Endothelial cell of umbilical vein (primary cell): ENCODE data around the gene MANBA. TPM values are rescaled to one million over a fixed set of nuclear protein-coding genes. Genes with fewer than 3 reads are reported as not detected.

Experiments used
- BruUV-seq: library from RNA; stranded (reverse); fragments of 400-500 nt; replicated peaks from 2 replicates; lab custom pipeline; 2021; lab: Mats Ljungman, UMichigan
- CTCF ChIA-PET: fragments of 300-600, 350-600 bp; sonication (Branson Sonifier 250); formaldehyde crosslinking; loops from one replicate; lab custom pipeline; 2021; ENCODE audit warnings: antibody characterized with exemption, inconsistent platforms; lab: Charles Lee
- POLR2A ChIA-PET: fragments of 300-600, 350-600 bp; sonication (Branson Sonifier 250); formaldehyde crosslinking; loops from one replicate; lab custom pipeline; 2021; ENCODE audit warnings: antibody characterized with exemption, inconsistent platforms; lab: Charles Lee
- DNase-seq: peaks from one replicate; pipeline ENCODE4 v3.0.0-alpha.2; 2011; ENCODE audit warnings: low read depth, low spot score
- FAIRE-seq: peaks from 2 replicates; lab custom pipeline; 2011; peaks lifted over from hg19 to GRCh38; lab: Jason Lieb, UNC
- H2AFZ ChIP-seq: 2 replicates; pipeline ENCODE4 v1.6.0; 2012; ENCODE audit warnings: low read depth, low read length, control low read depth, inconsistent platforms
- H3K27ac ChIP-seq: 2 replicates; pipeline ENCODE4 v1.5.1; 2011; ENCODE audit warnings: low read depth, mild to moderate bottlenecking, control low read depth, low read length, moderate library complexity; ENCODE audit not compliant: insufficient read depth
- H3K27me3 ChIP-seq, 2 experiments: 2 replicates each; pipeline versions ENCODE4 v1.6.0 to v1.6.1; 2011; ENCODE audit warnings: low read length in 2 of 2, mixed read lengths in 1 of 2; ENCODE audit not compliant: control insufficient read depth in 2 of 2, insufficient read depth in 2 of 2
- H3K36me3 ChIP-seq, 2 experiments: 2 replicates in 1 of 2; 3 replicates in 1 of 2; pipeline ENCODE4 v1.5.1; 2011; ENCODE audit warnings: low read length in 2 of 2, mild to moderate bottlenecking in 1 of 2, moderate library complexity in 1 of 2; ENCODE audit not compliant: control insufficient read depth in 2 of 2, insufficient read depth in 2 of 2; ENCODE audit errors: extremely low read depth in 1 of 2
- H3K4me1 ChIP-seq: 3 replicates; pipeline ENCODE4 v1.5.1; 2011; ENCODE audit warnings: mild to moderate bottlenecking, low read length; ENCODE audit not compliant: control insufficient read depth, insufficient read depth; ENCODE audit errors: extremely low read depth
- H3K4me2 ChIP-seq: 2 replicates; pipeline ENCODE4 v1.6.1; 2011; ENCODE audit warnings: low read length, control low read depth, mixed read lengths; ENCODE audit not compliant: insufficient read depth
- H3K4me3 ChIP-seq, 3 experiments: fragments of 200-600 bp in 1 of 3; sonication (generic), shearing (Covaris generic) in 1 of 3; replicated peaks in 1 of 3; 2 replicates each; pipeline ENCODE4 v1.5.1; 2011 to 2016; ENCODE audit warnings: control low read depth in 3 of 3, low read length in 3 of 3, mild to moderate bottlenecking in 2 of 3, inconsistent platforms in 1 of 3, low read depth in 1 of 3, moderate library complexity in 1 of 3; ENCODE audit not compliant: insufficient read depth in 1 of 3
- H3K79me2 ChIP-seq: 2 replicates; pipeline ENCODE4 v1.6.0; 2012; ENCODE audit warnings: low read length, inconsistent platforms; ENCODE audit not compliant: control insufficient read depth, insufficient read depth
- H3K9ac ChIP-seq: replicated peaks from 2 replicates; pipeline ENCODE3; 2011; ENCODE audit warnings: low read length, control low read depth; ENCODE audit not compliant: insufficient read depth; ENCODE audit errors: extremely low read depth
- H3K9me1 ChIP-seq: replicated peaks from 3 replicates; pipeline ENCODE4 v1.6.0; 2011; ENCODE audit warnings: mild to moderate bottlenecking, low read length; ENCODE audit not compliant: control insufficient read depth, insufficient read depth; ENCODE audit errors: extremely low read depth
- H3K9me3 ChIP-seq: replicated peaks from 2 replicates; pipeline ENCODE4 v1.5.1; 2012; ENCODE audit warnings: low read length, inconsistent platforms; ENCODE audit not compliant: control insufficient read depth, insufficient read depth
- H4K20me1 ChIP-seq: replicated peaks from 2 replicates; pipeline ENCODE3; 2011; ENCODE audit warnings: mild to moderate bottlenecking, low read length; ENCODE audit not compliant: control insufficient read depth, insufficient read depth; ENCODE audit errors: extremely low read depth
- CTCF ChIP-seq, 2 donors: IDR thresholded peaks; 1 replicate in 1 of 2; 2 replicates in 1 of 2; pipeline ENCODE4 v1.5.1; 2011; ENCODE audit warnings: low read length in 2 of 2, mild to moderate bottlenecking in 2 of 2, moderate library complexity in 2 of 2, control low read depth in 1 of 2, inconsistent platforms in 1 of 2, low read depth in 1 of 2; ENCODE audit not compliant: insufficient read depth in 1 of 2; ENCODE audit errors: extremely low read depth in 1 of 2
- EZH2 ChIP-seq: IDR thresholded peaks from 2 replicates; pipeline ENCODE4 v1.6.1; 2012; ENCODE audit warnings: borderline replicate concordance, low read depth, mild to moderate bottlenecking, moderate library complexity, low read length, inconsistent platforms; ENCODE audit not compliant: severe bottlenecking
- FOS ChIP-seq: IDR thresholded peaks from 2 replicates; pipeline ENCODE4 v1.6.1; 2011; ENCODE audit warnings: mild to moderate bottlenecking, low read length, moderate library complexity, borderline replicate concordance; ENCODE audit not compliant: insufficient read depth
- GATA2 ChIP-seq: IDR thresholded peaks from 2 replicates; pipeline ENCODE4 v1.7.0; 2011; ENCODE audit warnings: low read depth, mild to moderate bottlenecking, moderate library complexity, mixed read lengths, low read length; ENCODE audit not compliant: insufficient read length, insufficient read depth
- JUN ChIP-seq: IDR thresholded peaks from 2 replicates; pipeline ENCODE4 v1.6.1; 2011; ENCODE audit warnings: borderline replicate concordance, low read depth; ENCODE audit not compliant: insufficient read length, insufficient read depth
- MAX ChIP-seq: IDR thresholded peaks from 2 replicates; pipeline ENCODE4 v1.6.1; 2011; ENCODE audit not compliant: insufficient read depth, insufficient read length
- MYC ChIP-seq: IDR thresholded peaks from one replicate; pipeline ENCODE4 v1.6.1; 2011; ENCODE audit warnings: mild to moderate bottlenecking, low read depth, low read length
- POLR2A ChIP-seq: IDR thresholded peaks from 2 replicates; pipeline ENCODE4 v1.6.1; 2012; ENCODE audit warnings: low read depth, mild to moderate bottlenecking, control low read depth, low read length
- POLR2AphosphoS5 ChIP-seq: IDR thresholded peaks from 2 replicates; pipeline ENCODE4 v1.6.1; 2012; ENCODE audit warnings: low read depth, mild to moderate bottlenecking, control low read depth, low read length, moderate library complexity; ENCODE audit not compliant: insufficient read depth
- dilution Hi-C: fragments of 300-500 bp; cut with MboI; formaldehyde crosslinking; loops from one replicate; pipeline ENCODE4 v1.15.0; 2019; ENCODE audit warnings: low sequenced_read_pairs; ENCODE audit not compliant: extremely low pct_ligation_motif_present
- intact Hi-C: fragments of 100-400 bp; cut with micrococcal nuclease; formaldehyde crosslinking; loops from one replicate; pipeline ENCODE4 v1.10.0; 2022
- polyA plus RNA-seq, 4 experiments: library from polyadenylated mRNA; depleted of rRNA in 3 of 4; stranded (reverse) in 3 of 4; unstranded in 1 of 4; fragments of >200 nt; gene quantifications; 2 replicates each; pipeline versions ENCODE4 v1.2.1 to v1.2.3, GENCODE V29; 2011 to 2012; ENCODE audit warnings: missing spikeins in 1 of 4
- total RNA-seq: library from RNA; stranded (reverse); gene quantifications from 2 replicates; pipeline ENCODE4 v1.2.3, GENCODE V29; 2021

Gene MANBA
- total and polyA plus RNA-seq, 2 donors (not counting 3 experiments of a cell fraction or from before 2014, with no cell fraction given): 5.6 to 7.7 TPM

- H3K4me2 ChIP-seq: no peak overlapping the region
- FAIRE-seq: no peak
- no peaks in the 10 kb centered on the region for H3K79me2 ChIP-seq
- H3K4me3 ChIP-seq: no peak overlapping the region
- no peaks in the 10 kb centered on the region for H3K9me1 ChIP-seq
- no peak for TF ChIP-seq POLR2AphosphoS5
- TF ChIP-seq JUN: no peak
- no peak for TF ChIP-seq EZH2
- TF ChIP-seq FOS: no peak
- intact Hi-C loops (no loop called here), dilution Hi-C loops (no loop called here)
- ChIA-PET POLR2A (no interaction called here), CTCF (interaction anchor here (1.5 kb wide), 1 partner anchor 160 kb away, joined by 4 read pairs; no protein-coding TSS in a partner anchor)
- no peaks in the 10 kb centered on the region for H3K9me3 ChIP-seq
- no peak for DNase-seq
- H3K36me3 ChIP-seq: no peaks in the 10 kb centered on the region
- H4K20me1 ChIP-seq: no peaks in the 10 kb centered on the region
- no TSS peak for BruUV-seq
- H3K4me1 ChIP-seq: no peaks in the 10 kb centered on the region
- no peak overlapping the region for H3K27ac ChIP-seq
- no peaks in the 10 kb centered on the region for H3K27me3 ChIP-seq
- H2AFZ ChIP-seq: no peak overlapping the region
- H3K9ac ChIP-seq: no peak overlapping the region
These were observed 19.8 kb upstream of the MANBA start for GRCh38 chr4:102780476-102781144.

- Histone ChIP-seq H3K79me2 (no peaks in the 10 kb centered on the region), H4K20me1 (no peaks in the 10 kb centered on the region), H3K4me3 (no peak overlapping the region), H3K27ac (no peak overlapping the region), H3K9me3 (no peaks in the 10 kb centered on the region), H3K9me1 (no peaks in the 10 kb centered on the region), H3K4me2 (no peak overlapping the region), H3K9ac (no peak overlapping the region), H3K4me1 (no peaks in the 10 kb centered on the region), H3K36me3 (no peaks in the 10 kb centered on the region), H2AFZ (no peak overlapping the region), H3K27me3 (no peaks in the 10 kb centered on the region)
- no peak for FAIRE-seq
- ChIA-PET POLR2A (interaction anchor here (0.5 kb wide), 1 partner anchor 35 kb away, joined by 3 read pairs; no protein-coding TSS in a partner anchor), CTCF (no interaction called here)
- dilution Hi-C loops: no loop called here
- no peak for TF ChIP-seq MYC
- no peak for TF ChIP-seq FOS
- no peak for TF ChIP-seq POLR2A
- no peak for TF ChIP-seq GATA2
- no peak for TF ChIP-seq JUN
- no peak for TF ChIP-seq CTCF (IDR thresholded peaks at IDR 0.05; ENCODE audit: extremely low read depth in 1 of 2, insufficient read depth in 1 of 2, low read depth in 1 of 2, low read length in 2 of 2)
- no peak for TF ChIP-seq POLR2AphosphoS5
- no peak for TF ChIP-seq EZH2
- no peak for TF ChIP-seq MAX
- no TSS peak for BruUV-seq
- intact Hi-C loops: no loop called here
- no peak for DNase-seq
These were observed 18.4 kb upstream of the MANBA start for GRCh38 chr4:102779204-102779603.
